Fibroblast of lung (primary cell): ENCODE measurements around the gene AKT1. TPM values are rescaled to one million over a fixed set of nuclear protein-coding genes. Genes with fewer than 3 reads are reported as not detected.

Source experiments
- DNase-seq, 2 donors: peaks; one replicate each; pipeline versions ENCODE4 v3.0.0 to v3.0.0-alpha.2; 2010; ENCODE audit warnings: low read depth in 2 of 2
- H2AFZ ChIP-seq: 2 replicates; pipeline ENCODE4 v1.5.1; 2012; ENCODE audit warnings: low read length, control low read depth, inconsistent platforms
- H3K27ac ChIP-seq: 2 replicates; pipeline ENCODE4 v1.5.1; 2011; ENCODE audit warnings: low read length, control low read depth; ENCODE audit not compliant: insufficient read depth
- H3K27me3 ChIP-seq: 2 replicates; pipeline ENCODE4 v1.5.1; 2011; ENCODE audit warnings: mild to moderate bottlenecking, low read length; ENCODE audit not compliant: control insufficient read depth, insufficient read depth
- H3K36me3 ChIP-seq: 2 replicates; pipeline ENCODE4 v1.5.1; 2011; ENCODE audit warnings: low read length; ENCODE audit not compliant: control insufficient read depth, insufficient read depth
- H3K4me1 ChIP-seq: 2 replicates; pipeline ENCODE4 v1.5.1; 2011; ENCODE audit warnings: low read length; ENCODE audit not compliant: control insufficient read depth, insufficient read depth; ENCODE audit errors: extremely low read depth
- H3K4me2 ChIP-seq: 2 replicates; pipeline ENCODE4 v1.5.1; 2011; ENCODE audit warnings: low read length, control low read depth; ENCODE audit not compliant: insufficient read depth; ENCODE audit errors: extremely low read depth
- H3K4me3 ChIP-seq, 4 experiments: fragments of 200-600 bp in 1 of 4; sonication (generic) in 1 of 4; replicated peaks in 1 of 4; 2 replicates each; pipeline ENCODE4 v1.5.1; 2011 to 2016; ENCODE audit warnings: low read length in 4 of 4, low read depth in 3 of 4, mild to moderate bottlenecking in 3 of 4, control low read depth in 2 of 4, inconsistent platforms in 1 of 4, mixed read lengths in 1 of 4; ENCODE audit not compliant: insufficient read depth in 1 of 4; ENCODE audit errors: control extremely low read depth in 1 of 4
- H3K79me2 ChIP-seq: 2 replicates; pipeline ENCODE4 v1.5.1; 2012; ENCODE audit warnings: mild to moderate bottlenecking, low read length, inconsistent platforms; ENCODE audit not compliant: control insufficient read depth, insufficient read depth
- H3K9ac ChIP-seq: 2 replicates; pipeline ENCODE4 v1.5.1; 2011; ENCODE audit warnings: mild to moderate bottlenecking, low read length, control low read depth; ENCODE audit not compliant: insufficient read depth
- H3K9me3 ChIP-seq: 2 replicates; pipeline ENCODE4 v1.5.1; 2012; ENCODE audit warnings: low read depth, low read length; ENCODE audit not compliant: control insufficient read depth, insufficient read depth
- H4K20me1 ChIP-seq: 2 replicates; pipeline ENCODE4 v1.5.1; 2011; ENCODE audit warnings: low read length; ENCODE audit not compliant: control insufficient read depth, insufficient read depth; ENCODE audit errors: extremely low read depth
- EZH2 ChIP-seq: IDR thresholded peaks from 2 replicates; pipeline ENCODE4 v1.5.1; 2012; ENCODE audit warnings: low read length, control low read depth, mild to moderate bottlenecking; ENCODE audit errors: missing control alignments
- polyA plus RNA-seq, 2 donors: library from polyadenylated mRNA; depleted of rRNA in 1 of 2; stranded (reverse) in 1 of 2; unstranded in 1 of 2; fragments of >200 nt; gene quantifications; 2 replicates each; pipeline ENCODE4 v1.2.1, GENCODE V29; 2011 to 2012; ENCODE audit warnings: missing spikeins in 1 of 2
- total RNA-seq: library from RNA; depleted of rRNA; stranded (reverse); fragments of >200 nt; gene quantifications from 2 replicates; pipeline ENCODE4 v1.2.1, GENCODE V29; 2014
- TF ChIP-seq, protein P1 (sequence below), 2 donors: IDR thresholded peaks in 1 of 2; conservative IDR thresholded peaks in 1 of 2; 1 replicate in 1 of 2; 2 replicates in 1 of 2; pipeline ENCODE4 v1.5.1; 2011 to 2012; ENCODE audit warnings: low read length in 2 of 2, control low read depth in 1 of 2, inconsistent platforms in 1 of 2, low read depth in 1 of 2, mild to moderate bottlenecking in 1 of 2

Gene AKT1
- total and polyA plus RNA-seq, 2 donors (not counting 1 experiment from before 2014, with no cell fraction given) = 83.2 to 127 TPM

DNA sequence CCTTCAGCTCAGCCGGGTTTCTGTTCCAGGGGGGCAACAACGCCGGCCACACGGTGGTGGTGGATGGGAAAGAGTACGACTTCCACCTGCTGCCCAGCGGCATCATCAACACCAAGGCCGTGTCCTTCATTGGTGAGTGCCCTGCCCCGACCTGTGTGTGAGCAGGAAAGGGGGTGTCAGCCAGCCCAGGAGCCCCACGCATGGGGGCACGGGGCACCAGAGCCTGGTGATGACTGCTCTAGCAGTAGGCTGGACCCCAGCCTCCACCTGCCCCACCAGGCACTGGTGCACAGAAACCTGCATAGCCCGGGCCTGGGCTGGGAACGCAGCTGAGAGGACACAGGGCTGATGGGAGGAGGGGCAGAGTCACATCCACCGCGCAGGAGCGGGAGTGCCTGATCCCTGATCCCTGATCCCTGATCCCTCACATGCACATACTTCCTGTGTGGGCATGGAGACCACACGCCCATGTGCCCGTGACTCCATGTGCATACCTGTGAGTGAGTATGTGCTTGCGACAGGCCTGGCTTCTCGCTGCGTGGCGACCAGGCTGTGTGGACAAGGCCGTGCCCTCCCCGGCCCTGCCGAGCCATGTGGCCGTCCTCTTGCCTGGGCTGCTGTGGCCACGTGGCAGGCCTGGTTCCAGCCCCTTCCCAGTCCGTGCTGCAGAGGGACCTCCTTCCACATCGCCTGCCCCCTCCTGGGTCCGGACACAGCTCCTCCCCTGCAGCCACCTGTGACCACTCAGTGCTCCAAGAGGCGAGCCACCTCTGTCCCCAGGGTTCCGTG is 60.4 kb downstream of the AKT1 start:
- Histone ChIP-seq H3K27ac (no peak overlapping the region), H3K36me3 (no peaks in the 10 kb centered on the region), H4K20me1 (no peaks in the 10 kb centered on the region), H3K27me3 (no peaks in the 10 kb centered on the region), H3K4me3 (no peak overlapping the region), H3K4me1 (peaks cover 5% of the 10 kb centered on the region), H2AFZ (no peak overlapping the region), H3K9ac (no peak overlapping the region), H3K9me3 (no peaks in the 10 kb centered on the region), H3K4me2 (no peak overlapping the region), H3K79me2 (no peaks in the 10 kb centered on the region)
- TF ChIP-seq EZH2 = no peak
- TF ChIP-seq, protein P1, sequence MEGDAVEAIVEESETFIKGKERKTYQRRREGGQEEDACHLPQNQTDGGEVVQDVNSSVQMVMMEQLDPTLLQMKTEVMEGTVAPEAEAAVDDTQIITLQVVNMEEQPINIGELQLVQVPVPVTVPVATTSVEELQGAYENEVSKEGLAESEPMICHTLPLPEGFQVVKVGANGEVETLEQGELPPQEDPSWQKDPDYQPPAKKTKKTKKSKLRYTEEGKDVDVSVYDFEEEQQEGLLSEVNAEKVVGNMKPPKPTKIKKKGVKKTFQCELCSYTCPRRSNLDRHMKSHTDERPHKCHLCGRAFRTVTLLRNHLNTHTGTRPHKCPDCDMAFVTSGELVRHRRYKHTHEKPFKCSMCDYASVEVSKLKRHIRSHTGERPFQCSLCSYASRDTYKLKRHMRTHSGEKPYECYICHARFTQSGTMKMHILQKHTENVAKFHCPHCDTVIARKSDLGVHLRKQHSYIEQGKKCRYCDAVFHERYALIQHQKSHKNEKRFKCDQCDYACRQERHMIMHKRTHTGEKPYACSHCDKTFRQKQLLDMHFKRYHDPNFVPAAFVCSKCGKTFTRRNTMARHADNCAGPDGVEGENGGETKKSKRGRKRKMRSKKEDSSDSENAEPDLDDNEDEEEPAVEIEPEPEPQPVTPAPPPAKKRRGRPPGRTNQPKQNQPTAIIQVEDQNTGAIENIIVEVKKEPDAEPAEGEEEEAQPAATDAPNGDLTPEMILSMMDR (conservative IDR thresholded peaks at IDR 0.05 in 1 of 2, IDR thresholded peaks at IDR 0.05 in 1 of 2; ENCODE audit: low read depth in 1 of 2, low read length in 2 of 2) = no peak
- DNase-seq = no peak

DNA sequence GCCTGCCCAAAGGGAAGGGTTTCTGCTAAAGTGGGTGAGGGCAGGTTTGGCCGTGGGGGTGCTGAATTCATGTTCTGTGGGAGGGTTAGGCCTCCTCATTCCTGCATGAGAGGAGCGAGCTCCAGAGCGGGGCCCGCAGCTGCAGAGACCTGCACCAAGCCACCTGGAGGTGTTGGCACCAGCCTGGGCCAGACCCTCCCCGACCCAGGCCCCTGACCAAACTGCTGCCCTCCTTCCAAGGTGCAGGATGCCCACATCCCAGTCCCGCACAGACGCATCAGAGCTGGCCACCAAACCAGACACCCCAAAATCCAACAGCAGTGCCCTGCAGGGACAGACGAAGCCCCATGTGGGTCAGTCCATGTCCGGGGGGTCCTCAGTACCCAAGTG is 61.0 kb downstream of the AKT1 start:
- H3K9ac ChIP-seq = no peak overlapping the region
- H4K20me1 ChIP-seq = no peaks in the 10 kb centered on the region
- H3K27ac ChIP-seq = no peak overlapping the region
- no peak for TF ChIP-seq EZH2
- TF ChIP-seq, protein P1 (conservative IDR thresholded peaks at IDR 0.05 in 1 of 2, IDR thresholded peaks at IDR 0.05 in 1 of 2; ENCODE audit: low read depth in 1 of 2, low read length in 2 of 2) = no peak
- H3K27me3 ChIP-seq = no peaks in the 10 kb centered on the region
- peaks cover 5% of the 10 kb centered on the region for H3K4me1 ChIP-seq
- H3K36me3 ChIP-seq = no peaks in the 10 kb centered on the region
- no peak for DNase-seq
- H2AFZ ChIP-seq = no peak overlapping the region
- no peak overlapping the region for H3K4me3 ChIP-seq
- no peaks in the 10 kb centered on the region for H3K9me3 ChIP-seq
- H3K79me2 ChIP-seq = no peaks in the 10 kb centered on the region
- H3K4me2 ChIP-seq = no peak overlapping the region

DNA sequence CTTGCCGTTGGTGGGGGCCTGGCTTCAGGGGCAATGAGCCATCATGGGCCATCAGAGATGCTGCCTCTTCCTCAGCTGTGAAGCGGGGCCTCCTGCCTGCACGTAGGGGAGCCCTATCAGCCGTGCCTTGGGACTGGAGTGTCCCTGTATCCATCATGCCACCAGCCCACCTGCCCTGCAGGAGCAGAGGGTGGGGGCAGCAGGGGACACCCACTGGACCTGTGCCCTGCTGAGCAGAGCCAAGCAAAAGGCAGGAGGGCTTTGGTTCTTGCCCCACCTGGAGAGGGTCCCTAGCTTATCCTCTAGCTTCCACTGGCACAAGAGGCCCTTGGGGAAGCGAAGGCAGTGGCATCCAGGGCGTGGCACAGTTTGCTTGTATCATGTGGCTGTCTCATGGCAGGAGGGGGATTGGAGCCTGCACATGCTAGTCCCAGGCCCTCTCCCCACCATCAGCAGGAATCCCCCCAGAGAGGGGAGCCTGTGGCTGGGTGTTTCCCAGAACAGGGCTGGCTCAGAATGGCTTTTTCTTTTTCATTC is 61.4 kb downstream of the AKT1 start:
- TF ChIP-seq, protein P1 (conservative IDR thresholded peaks at IDR 0.05 in 1 of 2, IDR thresholded peaks at IDR 0.05 in 1 of 2; ENCODE audit: low read depth in 1 of 2, low read length in 2 of 2) = no peak
- TF ChIP-seq EZH2 = no peak
- Histone ChIP-seq H3K9me3 (no peaks in the 10 kb centered on the region), H3K79me2 (no peaks in the 10 kb centered on the region), H3K4me3 (no peak overlapping the region), H3K4me2 (no peak overlapping the region), H3K9ac (no peak overlapping the region), H3K36me3 (no peaks in the 10 kb centered on the region), H2AFZ (no peak overlapping the region), H4K20me1 (no peaks in the 10 kb centered on the region), H3K4me1 (peaks cover 5% of the 10 kb centered on the region), H3K27me3 (no peaks in the 10 kb centered on the region), H3K27ac (no peak overlapping the region)
- no peak for DNase-seq
